Bronchial epithelial cell (primary cell): ENCODE data around the gene OR13J1. TPM values are rescaled to one million over a fixed set of nuclear protein-coding genes. Genes with fewer than 3 reads are reported as not detected.

Experiments
- DNase-seq: peaks from one replicate; pipeline ENCODE4 v3.0.0-alpha.2; 2010; ENCODE audit warnings: low read depth
- FAIRE-seq: peaks from 2 replicates; lab custom pipeline; 2011; peaks lifted over from hg19 to GRCh38; lab: Jason Lieb, UNC
- H3K27me3 ChIP-seq: 2 replicates; pipeline ENCODE4 v1.5.1; 2011; ENCODE audit warnings: low read length; ENCODE audit not compliant: control insufficient read depth, insufficient read depth
- H3K36me3 ChIP-seq: 2 replicates; pipeline ENCODE4 v1.5.1; 2011; ENCODE audit warnings: low read length; ENCODE audit not compliant: control insufficient read depth, insufficient read depth
- H3K4me3 ChIP-seq: 2 replicates; pipeline ENCODE4 v1.5.1; 2011; ENCODE audit warnings: mild to moderate bottlenecking, low read depth, low read length, control low read depth
- total RNA-seq: library from RNA; depleted of rRNA; stranded (reverse); fragments of >200 nt; gene quantifications from 2 replicates; pipeline ENCODE4 v1.2.1, GENCODE V29; 2014
- TF ChIP-seq, protein P1 (sequence below): IDR thresholded peaks from 2 replicates; pipeline ENCODE4 v1.5.1; 2011; ENCODE audit warnings: mild to moderate bottlenecking, moderate library complexity, low read length, control low read depth, inconsistent platforms; ENCODE audit not compliant: insufficient read depth, severe bottlenecking

The OR13J1 gene
- total RNA-seq, 1 donor from 2014 or later: not detected

- Histone ChIP-seq H3K4me3 (no peak overlapping the region), H3K36me3 (no peaks in the 10 kb centered on the region), H3K27me3 (peaks cover 14% of the 10 kb centered on the region)
- DNase-seq (peak; percentile 33), FAIRE-seq (peak; percentile 92)
- TF ChIP-seq, protein P1, sequence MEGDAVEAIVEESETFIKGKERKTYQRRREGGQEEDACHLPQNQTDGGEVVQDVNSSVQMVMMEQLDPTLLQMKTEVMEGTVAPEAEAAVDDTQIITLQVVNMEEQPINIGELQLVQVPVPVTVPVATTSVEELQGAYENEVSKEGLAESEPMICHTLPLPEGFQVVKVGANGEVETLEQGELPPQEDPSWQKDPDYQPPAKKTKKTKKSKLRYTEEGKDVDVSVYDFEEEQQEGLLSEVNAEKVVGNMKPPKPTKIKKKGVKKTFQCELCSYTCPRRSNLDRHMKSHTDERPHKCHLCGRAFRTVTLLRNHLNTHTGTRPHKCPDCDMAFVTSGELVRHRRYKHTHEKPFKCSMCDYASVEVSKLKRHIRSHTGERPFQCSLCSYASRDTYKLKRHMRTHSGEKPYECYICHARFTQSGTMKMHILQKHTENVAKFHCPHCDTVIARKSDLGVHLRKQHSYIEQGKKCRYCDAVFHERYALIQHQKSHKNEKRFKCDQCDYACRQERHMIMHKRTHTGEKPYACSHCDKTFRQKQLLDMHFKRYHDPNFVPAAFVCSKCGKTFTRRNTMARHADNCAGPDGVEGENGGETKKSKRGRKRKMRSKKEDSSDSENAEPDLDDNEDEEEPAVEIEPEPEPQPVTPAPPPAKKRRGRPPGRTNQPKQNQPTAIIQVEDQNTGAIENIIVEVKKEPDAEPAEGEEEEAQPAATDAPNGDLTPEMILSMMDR: no peak
These were observed 10.8 kb downstream of the OR13J1 start for GRCh38 chr9:35859310-35859989.

- H3K27me3 ChIP-seq: peaks cover 12% of the 10 kb centered on the region
- no peak overlapping the region for H3K4me3 ChIP-seq
- peak; percentile 73 for FAIRE-seq
- no peak for DNase-seq
- TF ChIP-seq, protein P1: no peak
- no peaks in the 10 kb centered on the region for H3K36me3 ChIP-seq
These were observed 11.7 kb downstream of the OR13J1 start for GRCh38 chr9:35858458-35858857.

DNA sequence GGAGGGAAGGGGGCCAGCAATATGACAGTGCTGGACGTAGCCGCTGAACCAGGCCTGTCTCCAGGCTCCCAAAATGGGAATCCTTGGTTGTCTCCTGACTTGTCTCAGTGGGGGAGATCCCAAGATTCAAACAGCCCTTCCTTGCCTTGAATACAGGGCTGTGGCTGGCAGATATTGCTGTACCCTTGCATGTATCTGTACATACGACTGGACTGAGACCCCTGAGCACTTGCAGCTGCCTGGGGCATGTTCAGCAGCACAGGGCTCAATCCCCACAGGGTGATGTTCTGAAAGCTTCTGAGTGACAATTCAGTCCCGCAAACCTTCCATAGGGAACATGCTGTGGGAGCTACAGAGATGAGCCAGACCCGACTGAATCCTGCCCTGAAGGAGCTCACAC lies 13.3 kb downstream of the OR13J1 start:
- DNase-seq: no peak
- Histone ChIP-seq H3K4me3 (no peak overlapping the region), H3K36me3 (no peaks in the 10 kb centered on the region), H3K27me3 (peaks cover 13% of the 10 kb centered on the region)
- peak; percentile 91 for FAIRE-seq
- TF ChIP-seq, protein P1: no peak

GRCh38 chr9:35856206-35856605 lies 14.0 kb downstream of the OR13J1 start:
- DNase-seq: no peak

DNA sequence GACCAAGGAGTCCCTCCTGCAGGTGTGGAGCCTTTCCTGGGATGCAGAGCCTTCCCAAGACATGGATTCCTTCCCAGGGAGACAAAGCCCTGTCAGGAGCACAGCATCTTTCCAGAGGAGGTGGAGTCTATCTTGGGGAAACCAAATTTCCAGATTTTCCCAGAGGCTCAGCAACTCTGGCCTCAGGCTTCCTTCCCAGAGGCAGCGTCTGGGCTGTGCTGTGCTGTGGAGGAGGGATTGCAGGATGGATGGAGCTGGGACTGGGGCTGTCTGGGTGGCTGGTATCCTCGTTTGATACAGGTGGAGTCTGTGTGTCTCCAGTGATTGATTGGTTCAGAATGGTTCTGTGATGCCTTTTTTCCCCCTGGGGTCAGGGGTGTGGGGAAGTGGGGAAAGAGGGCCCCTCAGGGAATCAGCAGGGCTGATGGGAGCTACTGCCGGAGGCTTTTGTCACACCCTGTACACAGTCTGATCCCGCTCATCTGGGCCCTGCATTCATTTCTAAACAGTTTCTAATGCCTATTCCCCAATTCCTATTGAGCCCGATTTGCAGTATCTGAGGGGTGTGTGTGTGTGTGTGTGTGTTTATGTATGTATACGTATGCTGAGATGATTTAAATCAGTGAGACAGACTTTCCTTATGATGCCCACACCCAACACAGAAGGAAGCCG lies 16.0 kb downstream of the OR13J1 start:
- FAIRE-seq (no peak), DNase-seq (no peak)
- TF ChIP-seq, protein P1: no peak
- peaks cover 9% of the 10 kb centered on the region for H3K27me3 ChIP-seq
- no peaks in the 10 kb centered on the region for H3K36me3 ChIP-seq
- H3K4me3 ChIP-seq: no peak overlapping the region

More at GRCh38 chr9:35856206-35856605, 14.0 kb downstream of the OR13J1 start:
- Histone ChIP-seq H3K27me3 (peaks cover 10% of the 10 kb centered on the region), H3K4me3 (no peak overlapping the region), H3K36me3 (no peaks in the 10 kb centered on the region)
- TF ChIP-seq, protein P1: no peak
- FAIRE-seq: no peak
